Smooth muscle cell (in vitro differentiated cells): ENCODE measurements around the gene LRRIQ1. TPM values are rescaled to one million over a fixed set of nuclear protein-coding genes. Genes with fewer than 3 reads are reported as not detected.

Experiments used
- DNase-seq: peaks from one replicate; lab custom pipeline; 2025; ENCODE audit not compliant: unreplicated experiment; lab: John Stamatoyannopoulos, UW
- H2AFZ ChIP-seq: fragments of 200-600 bp; sonication (generic); 2 replicates; pipeline ENCODE4 v1.6.0; 2016; ENCODE audit warnings: antibody characterized with exemption, low read depth, mild to moderate bottlenecking
- H3F3A ChIP-seq: fragments of 200-600 bp; sonication (generic); 2 replicates; pipeline ENCODE4 v1.6.0; 2017; ENCODE audit warnings: antibody characterized with exemption, low read depth
- H3K27ac ChIP-seq: fragments of 200-600 bp; sonication (generic); 2 replicates; pipeline ENCODE4 v1.5.1; 2016; ENCODE audit warnings: low read depth, mild to moderate bottlenecking
- H3K27me3 ChIP-seq: fragments of 200-600 bp; sonication (generic); 2 replicates; pipeline ENCODE4 v1.6.1; 2016; ENCODE audit warnings: low read depth, mild to moderate bottlenecking
- H3K36me3 ChIP-seq: fragments of 200-600 bp; sonication (generic); 2 replicates; pipeline ENCODE4 v1.5.1; 2016; ENCODE audit warnings: low read depth
- H3K4me1 ChIP-seq: fragments of 200-600 bp; sonication (generic); 2 replicates; pipeline ENCODE4 v1.5.1; 2016; ENCODE audit warnings: low read depth
- H3K4me2 ChIP-seq: fragments of 200-600 bp; sonication (generic); 2 replicates; pipeline ENCODE4 v1.6.0; 2016; ENCODE audit warnings: mild to moderate bottlenecking
- H3K4me3 ChIP-seq: fragments of 200-600 bp; sonication (generic); 2 replicates; pipeline ENCODE4 v1.5.1; 2016; ENCODE audit warnings: mild to moderate bottlenecking
- H3K79me2 ChIP-seq: fragments of 200-600 bp; sonication (generic); 2 replicates; pipeline ENCODE4 v1.6.0; 2016; ENCODE audit warnings: low read depth, mild to moderate bottlenecking
- H3K9ac ChIP-seq: fragments of 200-600 bp; sonication (generic); 2 replicates; pipeline ENCODE4 v1.6.0; 2016; ENCODE audit warnings: low read depth
- H3K9me3 ChIP-seq: fragments of 200-600 bp; sonication (generic); replicated peaks from 2 replicates; pipeline ENCODE4 v1.5.1; 2016; ENCODE audit warnings: low read depth
- H4K20me1 ChIP-seq: fragments of 200-600 bp; sonication (generic); 2 replicates; pipeline ENCODE4 v1.6.0; 2016; ENCODE audit warnings: low read depth
- CTCF ChIP-seq: fragments of 200-600 bp; sonication (generic); IDR thresholded peaks from 2 replicates; pipeline ENCODE4 v1.5.1; 2017; ENCODE audit warnings: borderline replicate concordance, mild to moderate bottlenecking, antibody characterized with exemption; ENCODE audit not compliant: insufficient read depth, poor library complexity, severe bottlenecking
- WGBS: methylation state at CpG from one replicate; pipeline ENCODE4 v1.1.7; 2016; ENCODE audit warnings: low lambda C conversion rate; 5-methylcytosine and 5-hydroxymethylcytosine counted together
- polyA plus RNA-seq: library from polyadenylated mRNA; unstranded; fragments of >200 nt; fragmentation: Nextera tagmentation; extraction: Ambion mirVana; gene quantifications from 2 replicates; pipeline ENCODE4 v1.2.1, GENCODE V29; 2016
- total RNA-seq: library from RNA; depleted of rRNA; stranded (reverse); fragments of >200 nt; gene quantifications from 2 replicates; pipeline ENCODE4 v1.2.3, GENCODE V29; 2014

The LRRIQ1 gene
- total and polyA plus RNA-seq, 2 experiments from 2014 or later: 1.3 TPM

DNA sequence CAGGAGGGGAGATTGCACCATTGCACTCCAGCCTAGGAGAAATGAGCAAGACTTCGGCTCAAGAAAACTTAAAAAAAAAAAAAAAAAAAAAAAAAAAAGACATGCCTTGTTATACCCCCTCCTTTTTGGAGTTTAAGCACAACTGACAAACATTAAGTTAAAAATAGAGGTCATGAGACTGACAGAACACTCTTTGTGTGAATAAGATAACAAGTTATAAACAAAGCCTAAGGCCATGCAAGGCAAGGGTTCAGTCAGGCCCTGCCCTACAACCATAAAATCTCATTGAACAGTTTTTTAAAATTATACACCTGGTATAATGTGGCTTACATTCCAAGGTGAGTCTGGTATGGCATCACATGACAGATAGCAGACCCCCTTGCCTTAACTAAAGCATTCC lies 39.4 kb upstream of the LRRIQ1 start:
- Histone ChIP-seq H4K20me1 (no peaks in the 10 kb centered on the region), H3F3A (no peaks in the 10 kb centered on the region), H3K4me3 (no peak overlapping the region), H3K27me3 (no peaks in the 10 kb centered on the region), H3K36me3 (no peaks in the 10 kb centered on the region), H3K79me2 (no peaks in the 10 kb centered on the region), H3K9ac (no peak overlapping the region), H2AFZ (no peak overlapping the region), H3K4me1 (no peaks in the 10 kb centered on the region), H3K4me2 (no peak overlapping the region), H3K27ac (no peak overlapping the region), H3K9me3 (no peaks in the 10 kb centered on the region)
- DNase-seq: no peak
- no peak for TF ChIP-seq CTCF
- WGBS: 76% methylated on average over 1 of the region's 1 CpG

DNA sequence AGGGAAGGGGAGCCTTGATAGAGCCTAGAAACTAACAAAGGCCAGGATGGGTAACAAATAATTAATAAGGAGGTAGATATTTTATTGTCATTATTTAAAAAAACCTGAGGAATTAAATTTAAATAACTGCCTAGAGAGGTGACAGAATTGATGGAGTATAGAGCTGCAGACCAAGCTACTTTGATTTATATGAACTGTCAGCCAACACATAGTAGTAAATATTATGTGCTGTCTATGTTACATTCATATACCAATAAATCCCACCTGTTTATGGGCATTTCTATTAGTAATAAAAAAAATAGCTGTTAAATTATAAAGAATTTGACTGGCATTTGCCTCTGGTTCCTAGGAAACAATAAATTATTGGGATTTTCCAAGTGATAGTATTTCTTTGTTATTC lies 37.8 kb upstream of the LRRIQ1 start:
- H3K4me2 ChIP-seq: no peak overlapping the region
- no peak for DNase-seq
- no peak overlapping the region for H3K4me3 ChIP-seq
- no peaks in the 10 kb centered on the region for H3K79me2 ChIP-seq
- H3K36me3 ChIP-seq: no peaks in the 10 kb centered on the region
- H3F3A ChIP-seq: no peaks in the 10 kb centered on the region
- H3K9me3 ChIP-seq: no peaks in the 10 kb centered on the region
- H3K27me3 ChIP-seq: no peaks in the 10 kb centered on the region
- H3K4me1 ChIP-seq: no peaks in the 10 kb centered on the region
- no peak for TF ChIP-seq CTCF
- H4K20me1 ChIP-seq: no peaks in the 10 kb centered on the region
- no peak overlapping the region for H3K9ac ChIP-seq
- no peak overlapping the region for H3K27ac ChIP-seq
- no peak overlapping the region for H2AFZ ChIP-seq

DNA sequence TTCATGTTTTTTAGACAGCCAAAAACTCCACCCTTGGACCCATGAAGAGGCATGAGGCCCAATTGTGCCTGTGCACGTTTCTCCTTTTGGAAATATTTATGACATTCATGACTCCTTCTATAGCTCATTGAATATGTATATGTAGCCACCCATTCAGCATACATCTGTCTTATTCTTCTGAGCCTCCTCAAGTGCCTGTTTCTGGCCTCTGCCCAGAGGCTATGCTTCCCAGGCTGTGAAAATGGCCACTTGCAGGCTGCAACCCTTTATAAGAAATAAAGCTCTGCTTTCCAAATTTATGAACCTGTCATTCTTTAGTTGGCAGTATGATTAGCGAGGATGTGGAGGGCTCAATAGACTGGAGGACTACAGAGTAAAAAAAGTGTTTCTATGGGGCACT lies 35.4 kb upstream of the LRRIQ1 start:
- Histone ChIP-seq H3K27ac (no peak overlapping the region), H3K27me3 (no peaks in the 10 kb centered on the region), H3K4me1 (no peaks in the 10 kb centered on the region), H3K9ac (no peak overlapping the region), H4K20me1 (no peaks in the 10 kb centered on the region), H3K4me2 (no peak overlapping the region), H3K4me3 (no peak overlapping the region), H2AFZ (no peak overlapping the region), H3K9me3 (no peaks in the 10 kb centered on the region), H3K79me2 (no peaks in the 10 kb centered on the region), H3F3A (no peaks in the 10 kb centered on the region), H3K36me3 (no peaks in the 10 kb centered on the region)
- no peak for DNase-seq
- WGBS: 95% methylated on average over 2 of the region's 2 CpGs
- TF ChIP-seq CTCF: no peak

GRCh38 chr12:85002778-85003296 lies 33.3 kb upstream of the LRRIQ1 start:
- Histone ChIP-seq H3K36me3 (no peaks in the 10 kb centered on the region), H2AFZ (no peak overlapping the region), H3K9ac (no peak overlapping the region), H3K4me1 (no peaks in the 10 kb centered on the region), H3F3A (no peaks in the 10 kb centered on the region), H3K79me2 (no peaks in the 10 kb centered on the region), H3K4me3 (no peak overlapping the region), H4K20me1 (no peaks in the 10 kb centered on the region), H3K9me3 (no peaks in the 10 kb centered on the region), H3K27me3 (no peaks in the 10 kb centered on the region), H3K27ac (no peak overlapping the region), H3K4me2 (no peak overlapping the region)
- WGBS: 96% methylated on average over 3 of the region's 3 CpGs
- TF ChIP-seq CTCF: no peak
- no peak for DNase-seq
